Hindlimb muscle (tissue), 1 donor: ENCODE results near the gene ID2. TPM values are rescaled to one million over a fixed set of nuclear protein-coding genes. Genes with fewer than 3 reads are reported as not detected.
"Not testable (repeated sequence)": the region's sequence is repeated elsewhere in the genome, so short reads cannot be mapped to it uniquely, and the experiment has no call there.

ENCODE experiments used
- DNase-seq: peaks from one replicate; pipeline ENCODE4 v3.0.0-alpha.2; 2013
- polyA plus RNA-seq: library from polyadenylated mRNA; unstranded; fragments of 120-200 nt; gene quantifications from one replicate; pipeline ENCODE4 v1.2.1, GENCODE V29; 2013; ENCODE audit not compliant: insufficient read length

Gene ID2
- polyA plus RNA-seq, 1 donor, result 26.7 TPM

GRCh38 chr2:8685697-8686358, 4.0 kb downstream of the ID2 start:
- peak; percentile 78 for DNase-seq

DNA sequence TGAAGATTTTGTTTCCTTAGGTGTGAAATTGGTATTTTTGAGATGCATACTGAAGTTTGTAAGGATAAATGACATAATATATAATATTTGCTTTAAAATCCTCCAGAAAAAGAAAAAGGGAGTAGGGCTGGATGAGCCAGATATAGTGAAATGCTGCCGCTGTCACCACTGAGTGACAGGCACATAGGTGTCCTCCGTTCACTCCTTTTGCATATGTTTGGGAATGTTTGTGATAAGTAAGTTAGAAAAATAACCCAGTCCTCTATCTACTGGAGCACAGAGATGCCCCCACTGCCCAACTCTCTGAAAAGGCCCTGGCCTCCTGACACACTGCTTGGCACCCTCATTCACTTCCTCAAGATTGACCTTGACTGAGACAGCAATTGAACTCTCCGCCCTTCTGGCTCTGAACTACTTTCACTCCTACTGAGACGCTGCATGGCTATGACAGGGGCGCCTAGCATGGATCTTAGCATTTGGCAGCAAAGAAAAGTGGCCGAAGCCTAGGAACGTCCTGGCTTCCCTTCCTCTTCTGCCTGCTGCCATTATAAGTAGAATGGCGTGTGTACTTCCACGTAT, 10.1 kb downstream of the ID2 start:
- DNase-seq, result no peak

GRCh38 chr2:8692783-8693156, 10.9 kb downstream of the ID2 start:
- no peak for DNase-seq

GRCh38 chr2:8693157-8693821, 11.4 kb downstream of the ID2 start:
- DNase-seq, result peak; percentile 19

DNA sequence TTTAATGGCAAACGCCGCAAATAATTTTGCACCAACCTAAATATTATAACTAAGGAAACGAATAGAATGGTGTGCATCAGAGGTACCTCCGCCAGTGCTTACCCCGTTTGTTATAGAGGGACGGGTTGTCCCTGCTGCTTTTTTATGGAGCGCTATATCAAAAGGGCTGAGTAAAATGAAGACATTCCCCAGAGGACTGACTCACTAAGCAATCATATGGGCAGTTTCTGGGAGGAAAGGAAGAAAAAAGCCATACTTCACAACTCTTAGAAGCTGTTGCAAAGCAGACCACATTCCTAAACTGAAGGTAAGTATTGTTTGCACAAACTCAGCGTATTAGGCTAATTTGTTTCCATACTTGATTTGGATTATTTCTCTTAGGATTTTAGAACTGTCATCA, 12.9 kb downstream of the ID2 start:
- no peak for DNase-seq

DNA sequence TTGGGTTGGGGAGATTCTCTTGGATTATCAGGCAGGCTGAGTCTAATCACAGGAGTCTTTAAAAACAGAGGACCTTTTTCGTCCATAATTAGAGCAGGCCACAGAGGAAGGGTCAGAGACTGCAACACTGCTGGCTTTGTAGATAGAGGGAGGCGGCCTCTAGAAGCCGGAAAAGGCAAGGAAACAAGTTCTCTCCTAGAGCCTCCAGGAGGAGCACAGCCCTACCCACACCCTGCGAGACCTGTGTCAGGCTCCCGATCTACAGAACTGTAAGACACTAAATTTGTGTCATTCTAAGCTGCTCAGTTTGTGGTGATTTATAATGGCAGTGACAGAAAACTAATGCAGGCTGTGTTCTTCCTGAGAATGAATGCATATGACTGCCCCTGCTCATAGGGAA, 15.3 kb downstream of the ID2 start:
- DNase-seq, result no peak

DNA sequence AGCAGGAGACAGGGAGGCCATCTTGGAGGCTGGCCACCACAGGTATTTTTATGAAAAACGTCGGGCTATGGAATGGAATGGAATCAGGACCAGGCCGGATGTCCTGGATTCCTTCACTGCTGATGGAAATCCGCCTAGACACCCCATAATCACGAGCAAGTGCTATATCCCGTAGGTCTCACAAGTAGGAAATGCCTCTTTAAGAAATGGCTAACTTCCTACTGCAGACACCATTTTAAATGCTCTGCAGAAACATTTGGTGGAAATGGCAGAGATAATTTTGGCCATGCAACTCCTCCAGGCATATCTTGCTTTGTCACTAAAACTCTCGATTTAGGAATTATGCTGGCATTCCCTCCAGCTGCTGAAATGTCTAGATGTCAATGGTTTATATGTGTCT, 18.0 kb downstream of the ID2 start:
- DNase-seq, result no peak

GRCh38 chr2:8701681-8702379, 20.0 kb downstream of the ID2 start:
- no peak for DNase-seq

DNA sequence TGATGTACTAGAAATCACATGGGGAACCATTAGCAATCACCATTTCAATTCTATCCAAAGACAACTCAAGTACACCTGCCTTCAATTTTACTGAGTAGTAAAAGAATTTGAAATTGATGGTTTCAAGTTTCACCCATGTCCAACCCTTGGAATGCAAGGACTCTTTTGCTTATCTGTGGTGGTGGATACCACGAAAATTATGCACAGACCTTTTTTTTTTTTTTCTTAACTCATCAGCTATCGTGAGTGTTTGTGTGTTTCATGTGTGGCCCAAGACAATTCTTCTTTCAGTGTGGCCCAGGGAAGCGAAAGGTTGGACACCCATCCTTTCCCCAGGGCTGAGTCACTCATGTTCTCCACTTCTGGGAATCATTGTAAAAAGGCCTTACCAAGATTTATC, 23.1 kb downstream of the ID2 start:
- DNase-seq, result no peak

DNA sequence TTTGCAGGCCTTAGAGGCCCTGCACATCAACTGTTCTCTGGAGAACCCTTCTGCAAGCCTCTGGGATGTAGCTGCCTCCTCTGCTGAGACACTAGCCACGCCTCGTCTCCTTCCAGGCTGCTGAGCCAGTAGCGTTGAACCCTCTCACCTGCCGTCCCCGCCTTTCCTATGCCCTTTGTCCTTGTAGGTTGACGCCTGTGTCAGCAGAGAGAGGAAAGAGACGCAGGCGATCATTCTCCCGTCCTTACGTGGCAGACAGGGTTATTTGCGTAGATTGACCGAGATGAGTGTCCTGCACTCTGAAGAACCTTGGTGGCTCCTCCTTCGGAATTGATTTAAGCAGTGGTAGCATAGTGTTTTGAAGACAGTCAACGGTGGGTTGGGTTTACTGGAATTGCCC, 27.8 kb downstream of the ID2 start:
- no peak for DNase-seq

DNA sequence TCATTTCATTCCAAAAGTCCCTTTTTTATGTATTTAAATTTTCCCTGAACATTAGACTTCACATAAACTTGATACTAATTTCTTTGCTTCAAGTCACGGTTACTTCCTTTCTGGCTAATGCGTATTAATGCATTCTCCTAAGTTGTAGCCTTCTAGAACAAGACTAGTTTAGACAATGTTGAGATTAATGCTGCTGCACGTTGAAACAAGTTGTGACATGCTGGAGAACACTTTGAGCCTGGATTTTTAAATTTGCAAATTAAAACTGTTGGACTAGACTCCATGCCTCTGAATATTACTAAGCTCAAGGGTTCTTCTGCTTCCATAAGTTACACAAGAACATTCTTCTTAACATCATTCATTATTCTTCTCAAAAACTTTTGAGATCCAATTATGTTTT, 29.1 kb downstream of the ID2 start:
- no peak for DNase-seq

DNA sequence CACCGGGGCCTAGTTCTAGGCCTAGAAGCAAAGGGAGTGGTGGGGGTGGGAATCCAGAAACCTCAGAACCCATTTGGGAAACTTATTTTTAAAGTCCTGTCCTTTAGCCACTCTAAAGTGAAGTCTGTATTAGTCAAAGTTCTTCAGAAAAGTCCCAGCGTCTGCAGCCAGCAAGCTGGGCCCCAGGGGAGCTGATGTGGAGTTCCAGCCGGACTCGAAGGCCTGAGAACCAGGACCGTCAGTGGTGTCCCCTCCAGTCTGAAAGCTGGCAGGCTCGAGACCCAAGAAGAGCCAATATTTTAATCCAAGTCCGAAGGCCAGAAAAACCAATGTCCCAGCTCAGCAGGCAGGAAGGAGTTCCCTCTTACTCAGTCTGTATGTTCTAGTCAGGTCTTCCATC, 32.4 kb downstream of the ID2 start:
- no peak for DNase-seq

DNA sequence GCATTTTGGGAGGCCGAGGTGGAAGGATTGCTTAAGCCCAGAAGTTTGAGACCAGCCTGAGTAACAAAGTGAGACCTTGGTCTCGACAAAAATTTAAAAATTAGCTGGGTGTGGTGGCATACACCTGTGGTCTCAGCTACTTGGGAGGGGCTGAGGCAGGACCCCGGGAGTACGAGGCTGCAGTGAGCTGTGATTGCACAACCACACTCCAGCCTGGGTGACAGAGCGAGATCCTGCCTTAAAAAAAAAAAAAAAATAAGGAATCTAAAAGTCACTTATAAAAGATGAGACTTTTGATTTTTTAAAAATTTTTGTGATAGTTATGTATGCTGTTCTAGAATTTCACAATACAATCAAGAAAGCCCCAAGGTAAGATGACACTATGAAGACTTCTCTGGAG, 33.1 kb downstream of the ID2 start:
- no peak for DNase-seq

GRCh38 chr2:8719528-8719927, 37.7 kb downstream of the ID2 start:
- no peak for DNase-seq

DNA sequence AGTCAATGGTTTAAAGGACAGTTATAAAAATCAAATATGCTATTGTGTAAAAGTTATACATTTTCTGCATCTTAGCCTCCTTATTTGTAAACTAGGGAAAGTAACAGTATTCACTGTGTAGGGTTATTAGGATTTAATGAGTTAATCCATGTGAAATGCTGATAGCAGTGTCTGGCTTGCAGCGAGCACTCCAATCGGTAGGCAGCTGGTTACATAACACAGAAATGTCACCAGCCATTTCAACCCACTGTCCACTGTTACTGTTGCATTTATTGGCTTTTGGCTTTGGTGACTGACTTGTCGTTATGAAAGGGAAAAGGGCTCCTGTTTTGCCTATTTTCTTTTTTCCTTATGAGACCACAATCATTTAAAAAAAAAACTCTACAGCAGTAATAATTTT, 38.9 kb downstream of the ID2 start:
- no peak for DNase-seq

GRCh38 chr2:8721410-8721809, 39.6 kb downstream of the ID2 start:
- DNase-seq, result no peak

GRCh38 chr2:8722986-8723385, 41.1 kb downstream of the ID2 start:
- no peak for DNase-seq

DNA sequence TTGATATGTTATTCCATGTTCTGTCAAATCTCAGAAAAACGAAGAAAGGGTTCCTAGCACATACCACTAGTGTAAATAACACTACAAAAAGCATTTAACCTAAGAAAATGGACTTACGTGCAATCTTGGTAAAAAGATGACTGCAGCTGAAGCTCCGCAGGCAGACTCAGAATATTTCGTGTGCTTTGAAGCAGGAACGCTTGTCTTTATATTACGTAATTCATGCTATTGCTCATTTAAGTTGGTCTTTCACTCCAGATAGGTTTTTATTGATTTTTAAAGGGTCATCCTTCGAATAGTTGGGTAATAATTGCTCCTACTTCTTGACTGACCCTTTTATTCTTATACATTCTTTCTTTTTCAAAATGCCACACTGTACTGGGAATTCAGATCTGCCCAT, 44.0 kb downstream of the ID2 start:
- no peak for DNase-seq

- no peak for DNase-seq
Observed at GRCh38 chr2:8728305-8729015, 46.6 kb downstream of the ID2 start.

DNA sequence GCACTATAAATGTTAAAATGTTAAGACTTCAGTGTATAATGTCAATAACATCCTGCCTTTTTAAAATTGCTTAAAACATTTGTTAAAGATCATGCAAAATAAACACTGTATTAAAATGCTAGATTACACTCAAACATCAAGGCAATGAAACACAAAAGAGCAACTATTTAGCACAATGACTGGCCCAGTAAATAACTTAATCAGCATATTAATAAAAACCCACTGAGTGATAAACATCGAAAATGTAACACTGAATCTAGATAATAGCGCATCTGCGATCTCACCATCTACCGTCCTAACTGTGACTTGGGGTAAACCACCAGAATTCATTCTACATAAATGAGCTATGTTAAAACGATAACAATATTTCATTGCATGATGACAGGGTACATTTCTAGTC, 47.2 kb downstream of the ID2 start:
- not testable (repeated sequence) for DNase-seq

GRCh38 chr2:8729939-8730338, 48.1 kb downstream of the ID2 start:
- DNase-seq, result no peak

DNA sequence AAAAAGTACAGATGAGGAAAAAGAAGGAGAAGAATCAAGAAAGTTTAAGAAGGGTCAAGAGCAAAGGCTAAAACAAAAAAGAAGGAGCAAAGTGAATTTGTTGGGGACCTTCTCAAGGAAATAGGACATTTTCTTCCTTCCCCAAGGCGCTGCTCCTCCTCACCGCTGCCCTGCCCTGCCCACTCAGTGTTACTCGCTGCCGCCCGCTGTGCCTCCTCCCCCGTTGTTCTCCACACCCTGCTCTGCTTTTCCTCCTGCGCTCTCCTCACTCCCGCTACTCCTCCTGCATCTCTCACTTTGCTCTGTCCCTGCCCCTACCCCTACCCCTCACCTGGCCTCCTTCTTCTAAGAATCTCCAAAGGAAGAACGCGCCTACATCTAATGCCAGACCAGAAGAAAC, 50.7 kb downstream of the ID2 start:
- no peak for DNase-seq
